Nephron (organoid): ENCODE data around the gene ZNF574.

ENCODE experiments used
- H3K27ac Mint-ChIP-seq, 3 experiments: 2 replicates each; pipeline ENCODE4 v1.8.0; 2020; ENCODE audit warnings: mixed read lengths in 3 of 3, mild to moderate bottlenecking in 2 of 3, moderate library complexity in 1 of 3
- H3K27me3 Mint-ChIP-seq: 2 replicates; pipeline ENCODE4 v1.8.0; 2021; ENCODE audit warnings: low read depth, mild to moderate bottlenecking, moderate library complexity, mixed read lengths
- H3K36me3 Mint-ChIP-seq: 2 replicates; pipeline ENCODE4 v1.8.0; 2020; ENCODE audit warnings: low read depth, mixed read lengths
- H3K4me1 Mint-ChIP-seq: 2 replicates; pipeline ENCODE4 v1.8.0; 2020; ENCODE audit warnings: mixed read lengths
- H3K4me3 Mint-ChIP-seq, 3 experiments: 2 replicates each; pipeline ENCODE4 v1.8.0; 2020; ENCODE audit warnings: mild to moderate bottlenecking in 3 of 3, mixed read lengths in 3 of 3, moderate library complexity in 2 of 3
- H3K9me3 Mint-ChIP-seq: 2 replicates; pipeline ENCODE4 v1.8.0; 2020; ENCODE audit warnings: mixed read lengths
- TF ChIP-seq, protein P1 (sequence below), 3 experiments: fragments of 200-600 bp; sonication (generic); IDR thresholded peaks; one replicate each; pipeline ENCODE4 v1.5.0; 2021; ENCODE audit warnings: antibody characterized with exemption in 3 of 3; ENCODE audit not compliant: unreplicated experiment in 3 of 3

The ZNF574 gene

DNA sequence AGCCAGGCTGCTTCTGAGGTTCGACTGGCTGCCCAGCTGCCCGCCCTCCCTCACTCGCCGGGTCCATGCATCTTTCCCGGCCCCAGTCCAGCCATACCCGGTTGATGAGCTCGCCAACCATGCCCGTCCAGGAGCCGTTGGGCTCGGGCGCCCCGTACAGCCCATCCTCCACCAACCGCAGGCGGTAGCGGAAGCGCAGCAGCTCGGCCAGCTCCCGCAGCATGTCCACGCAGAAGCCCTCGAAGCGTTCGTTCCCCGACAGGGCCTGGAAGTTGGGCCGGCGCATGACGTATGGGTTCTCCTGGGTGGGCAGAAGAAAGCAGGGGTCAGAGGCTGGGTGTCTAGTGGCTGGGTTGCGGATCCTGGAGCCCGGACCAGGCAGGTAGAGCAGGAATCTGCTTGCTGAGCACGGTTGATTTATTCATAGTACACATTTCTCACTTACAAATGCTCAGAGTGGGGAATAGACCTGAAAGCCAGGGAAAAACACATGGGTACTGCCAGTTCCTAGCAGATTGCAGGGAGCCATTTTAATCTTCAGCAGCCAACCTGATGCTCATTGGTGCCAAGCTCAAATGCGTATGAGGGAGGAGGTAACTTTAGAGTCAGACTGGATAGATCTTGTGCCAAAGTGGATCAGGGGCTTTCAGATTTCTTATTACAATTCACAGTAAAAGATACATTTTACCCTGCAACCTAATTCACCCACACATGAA is 33.4 kb upstream of the ZNF574 start:
- TF ChIP-seq, protein P1, sequence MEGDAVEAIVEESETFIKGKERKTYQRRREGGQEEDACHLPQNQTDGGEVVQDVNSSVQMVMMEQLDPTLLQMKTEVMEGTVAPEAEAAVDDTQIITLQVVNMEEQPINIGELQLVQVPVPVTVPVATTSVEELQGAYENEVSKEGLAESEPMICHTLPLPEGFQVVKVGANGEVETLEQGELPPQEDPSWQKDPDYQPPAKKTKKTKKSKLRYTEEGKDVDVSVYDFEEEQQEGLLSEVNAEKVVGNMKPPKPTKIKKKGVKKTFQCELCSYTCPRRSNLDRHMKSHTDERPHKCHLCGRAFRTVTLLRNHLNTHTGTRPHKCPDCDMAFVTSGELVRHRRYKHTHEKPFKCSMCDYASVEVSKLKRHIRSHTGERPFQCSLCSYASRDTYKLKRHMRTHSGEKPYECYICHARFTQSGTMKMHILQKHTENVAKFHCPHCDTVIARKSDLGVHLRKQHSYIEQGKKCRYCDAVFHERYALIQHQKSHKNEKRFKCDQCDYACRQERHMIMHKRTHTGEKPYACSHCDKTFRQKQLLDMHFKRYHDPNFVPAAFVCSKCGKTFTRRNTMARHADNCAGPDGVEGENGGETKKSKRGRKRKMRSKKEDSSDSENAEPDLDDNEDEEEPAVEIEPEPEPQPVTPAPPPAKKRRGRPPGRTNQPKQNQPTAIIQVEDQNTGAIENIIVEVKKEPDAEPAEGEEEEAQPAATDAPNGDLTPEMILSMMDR (IDR thresholded peaks at IDR 0.05; ENCODE audit: unreplicated experiment in 3 of 3), result no peak
- no peaks in the 10 kb centered on the region for H3K36me3 Mint-ChIP-seq
- no peaks in the 10 kb centered on the region for H3K4me1 Mint-ChIP-seq
- no peaks in the 10 kb centered on the region for H3K27me3 Mint-ChIP-seq
- no peak overlapping the region for H3K4me3 Mint-ChIP-seq
- H3K9me3 Mint-ChIP-seq, result no peaks in the 10 kb centered on the region
- no peak overlapping the region for H3K27ac Mint-ChIP-seq

DNA sequence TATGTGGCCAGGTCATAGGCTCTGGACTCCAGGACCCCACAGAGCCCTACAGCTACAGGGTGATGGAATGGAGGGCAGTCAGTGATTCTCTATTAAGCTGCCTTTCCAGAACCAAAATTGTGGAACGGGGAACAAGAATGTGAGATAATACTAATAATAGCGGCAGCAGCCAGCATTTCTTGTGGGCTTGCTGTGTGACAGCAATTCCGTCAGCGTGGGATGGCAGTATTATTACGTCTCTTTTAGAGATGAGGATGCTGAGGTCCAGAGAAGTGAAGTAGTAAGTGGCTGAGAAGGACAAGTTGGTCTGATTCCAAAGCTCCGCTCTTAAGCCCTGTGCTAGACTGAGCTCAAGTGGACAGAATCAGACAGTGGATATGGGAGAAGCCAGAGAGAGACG is 30.4 kb upstream of the ZNF574 start:
- Mint-ChIP-seq H3K27ac (no peak overlapping the region), H3K9me3 (no peaks in the 10 kb centered on the region), H3K4me3 (no peak overlapping the region), H3K27me3 (no peaks in the 10 kb centered on the region), H3K4me1 (no peaks in the 10 kb centered on the region), H3K36me3 (peaks cover 3% of the 10 kb centered on the region)
- TF ChIP-seq, protein P1 (IDR thresholded peaks at IDR 0.05; ENCODE audit: unreplicated experiment in 3 of 3), result no peak

DNA sequence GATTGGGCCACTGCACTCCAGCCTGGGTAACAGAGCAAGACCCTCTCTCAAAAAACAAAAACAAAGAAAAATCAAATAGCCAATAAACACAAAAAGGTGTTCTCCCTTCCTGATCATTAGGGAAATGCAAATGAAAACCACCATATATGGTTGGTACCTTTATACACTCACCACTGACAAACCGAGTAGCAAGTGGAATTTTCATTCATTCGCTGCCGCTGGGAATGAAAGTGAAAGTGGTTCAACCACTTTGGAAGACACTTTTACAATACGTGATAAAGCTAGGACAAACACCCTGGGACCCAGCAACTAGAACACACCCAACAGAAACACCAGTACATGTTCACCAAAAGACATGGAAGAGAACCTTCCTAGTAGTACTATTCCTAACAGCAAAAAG is 27.0 kb upstream of the ZNF574 start:
- H3K9me3 Mint-ChIP-seq, result no peaks in the 10 kb centered on the region

DNA sequence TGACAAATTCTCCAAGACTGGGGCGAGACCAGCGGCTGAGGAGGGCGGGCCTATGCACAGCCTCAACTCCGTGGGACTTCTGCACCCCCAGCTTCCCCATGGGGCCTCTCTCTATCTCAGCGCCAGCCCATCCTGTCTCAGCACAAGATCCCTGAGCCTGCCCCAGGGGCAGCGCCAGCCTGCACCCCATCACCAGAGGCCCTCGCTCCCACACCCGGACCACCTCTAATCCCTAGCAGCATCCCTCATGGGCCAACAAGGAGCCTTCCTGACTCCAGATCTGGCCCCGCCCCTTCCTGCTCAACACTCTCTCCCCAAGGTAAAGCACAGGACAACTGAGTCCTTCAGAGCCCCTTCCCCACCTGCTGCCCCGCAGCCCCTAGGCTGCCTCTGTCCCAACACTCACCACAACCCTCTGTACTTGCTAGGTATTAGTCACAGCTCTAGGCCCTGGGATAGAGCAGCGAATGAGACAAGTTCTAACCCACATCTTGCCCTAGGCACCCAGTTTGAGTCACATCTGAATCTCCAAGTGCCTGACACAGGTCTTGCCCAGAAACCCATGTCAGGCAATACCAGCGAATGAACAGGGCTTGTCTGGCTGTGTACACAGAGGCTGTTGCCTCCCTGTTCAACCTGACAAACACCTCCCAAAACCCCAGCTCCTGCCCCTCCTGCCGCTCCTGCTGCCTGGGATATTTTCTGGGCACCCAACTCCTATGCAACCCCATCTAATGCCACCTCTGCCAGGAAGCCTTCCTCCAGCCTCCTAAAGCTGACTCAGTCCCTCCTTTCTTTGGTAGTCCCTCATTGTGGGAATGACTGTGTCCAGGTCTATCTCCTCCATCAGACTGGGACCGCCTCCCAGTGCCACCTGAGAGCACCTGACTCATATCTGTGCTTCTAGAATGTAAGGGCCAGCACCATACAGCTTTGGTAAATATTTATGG is 24.5 kb upstream of the ZNF574 start:
- Mint-ChIP-seq H3K9me3 (no peaks in the 10 kb centered on the region), H3K36me3 (peaks cover 3% of the 10 kb centered on the region), H3K27ac (no peak overlapping the region), H3K27me3 (peaks cover 9% of the 10 kb centered on the region), H3K4me1 (peaks cover 5% of the 10 kb centered on the region), H3K4me3 (no peak overlapping the region)
- TF ChIP-seq, protein P1 (IDR thresholded peaks at IDR 0.05; ENCODE audit: unreplicated experiment in 3 of 3), result no peak

More for the DNA sequence above, 27.0 kb upstream of the ZNF574 start:
- Mint-ChIP-seq H3K36me3 (peaks cover 3% of the 10 kb centered on the region), H3K4me3 (no peak overlapping the region), H3K27me3 (peaks cover 9% of the 10 kb centered on the region), H3K27ac (no peak overlapping the region), H3K4me1 (peaks cover 5% of the 10 kb centered on the region)
- TF ChIP-seq, protein P1 (IDR thresholded peaks at IDR 0.05; ENCODE audit: unreplicated experiment in 3 of 3), result no peak

DNA sequence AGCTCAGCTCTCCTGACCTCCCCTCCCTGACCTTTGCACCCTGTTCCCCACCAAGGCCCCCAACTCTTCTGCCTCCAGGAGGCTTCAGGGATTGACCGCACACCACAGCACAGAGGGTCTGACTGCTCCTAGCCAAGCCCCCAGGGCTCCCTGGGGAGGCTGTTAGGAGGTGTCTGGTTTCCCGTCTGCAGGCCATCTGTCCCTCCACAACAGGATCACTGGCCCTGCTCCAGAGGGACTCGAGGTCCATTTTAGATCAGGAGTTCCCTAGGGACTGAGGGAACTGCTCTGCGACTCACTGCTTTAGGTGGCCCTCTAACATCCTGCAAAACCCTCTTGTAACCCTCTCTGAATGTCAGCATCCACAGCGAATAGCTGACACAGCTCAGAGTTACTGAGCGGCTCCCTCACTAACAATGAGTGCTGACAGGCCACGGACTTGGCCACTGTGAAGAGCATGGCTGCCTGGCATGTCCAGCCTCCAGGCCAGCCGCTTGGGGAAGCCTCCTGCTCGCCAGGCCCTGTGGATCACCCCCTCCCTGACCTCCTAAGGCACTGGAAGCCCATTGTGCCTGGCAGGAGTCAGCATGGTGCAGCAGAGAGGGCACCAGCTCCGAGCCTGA is 23.6 kb upstream of the ZNF574 start:
- TF ChIP-seq, protein P1 (IDR thresholded peaks at IDR 0.05; ENCODE audit: unreplicated experiment in 3 of 3), result no peak
- peaks cover 10% of the 10 kb centered on the region for H3K36me3 Mint-ChIP-seq
- H3K4me3 Mint-ChIP-seq, result no peak overlapping the region
- no peak overlapping the region for H3K27ac Mint-ChIP-seq
- no peaks in the 10 kb centered on the region for H3K9me3 Mint-ChIP-seq
- peaks cover 5% of the 10 kb centered on the region for H3K4me1 Mint-ChIP-seq
- peaks cover 9% of the 10 kb centered on the region for H3K27me3 Mint-ChIP-seq
